ENCODE measurements around the gene MTCH2. TPM values are rescaled to one million over a fixed set of nuclear protein-coding genes. Genes with fewer than 3 reads are reported as not detected.

Gene MTCH2
- total RNA-seq, 2 donors from 2014 or later: 48.4 to 56.8 TPM

GRCh38 chr11:47626234-47626633, 16.1 kb downstream of the MTCH2 start:
- Histone ChIP-seq H3K27ac (no peak overlapping the region), H3K4me3 (no peak overlapping the region), H3K4me1 (replicated peaks) (no peaks in the 10 kb centered on the region), H3K27me3 (replicated peaks; ENCODE audit: insufficient read depth) (no peaks in the 10 kb centered on the region), H3K36me3 (peaks cover 5 to 9% of the 10 kb centered on the region in 2 donors), H3K9me3 (no peaks in the 10 kb centered on the region)
- no peak for DNase-seq (ENCODE audit: low spot score)
- WGBS: 91% methylated on average over 8 of the region's 8 CpGs
- intact Hi-C loops (cut with DNase I): no loop called here
- TF ChIP-seq POLR2A (IDR thresholded peaks at IDR 0.05) (no peak), POLR2AphosphoS5 (IDR thresholded peaks at IDR 0.05) (no peak)
- TF ChIP-seq, protein P1, sequence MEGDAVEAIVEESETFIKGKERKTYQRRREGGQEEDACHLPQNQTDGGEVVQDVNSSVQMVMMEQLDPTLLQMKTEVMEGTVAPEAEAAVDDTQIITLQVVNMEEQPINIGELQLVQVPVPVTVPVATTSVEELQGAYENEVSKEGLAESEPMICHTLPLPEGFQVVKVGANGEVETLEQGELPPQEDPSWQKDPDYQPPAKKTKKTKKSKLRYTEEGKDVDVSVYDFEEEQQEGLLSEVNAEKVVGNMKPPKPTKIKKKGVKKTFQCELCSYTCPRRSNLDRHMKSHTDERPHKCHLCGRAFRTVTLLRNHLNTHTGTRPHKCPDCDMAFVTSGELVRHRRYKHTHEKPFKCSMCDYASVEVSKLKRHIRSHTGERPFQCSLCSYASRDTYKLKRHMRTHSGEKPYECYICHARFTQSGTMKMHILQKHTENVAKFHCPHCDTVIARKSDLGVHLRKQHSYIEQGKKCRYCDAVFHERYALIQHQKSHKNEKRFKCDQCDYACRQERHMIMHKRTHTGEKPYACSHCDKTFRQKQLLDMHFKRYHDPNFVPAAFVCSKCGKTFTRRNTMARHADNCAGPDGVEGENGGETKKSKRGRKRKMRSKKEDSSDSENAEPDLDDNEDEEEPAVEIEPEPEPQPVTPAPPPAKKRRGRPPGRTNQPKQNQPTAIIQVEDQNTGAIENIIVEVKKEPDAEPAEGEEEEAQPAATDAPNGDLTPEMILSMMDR (IDR thresholded peaks at IDR 0.05): no peak

DNA sequence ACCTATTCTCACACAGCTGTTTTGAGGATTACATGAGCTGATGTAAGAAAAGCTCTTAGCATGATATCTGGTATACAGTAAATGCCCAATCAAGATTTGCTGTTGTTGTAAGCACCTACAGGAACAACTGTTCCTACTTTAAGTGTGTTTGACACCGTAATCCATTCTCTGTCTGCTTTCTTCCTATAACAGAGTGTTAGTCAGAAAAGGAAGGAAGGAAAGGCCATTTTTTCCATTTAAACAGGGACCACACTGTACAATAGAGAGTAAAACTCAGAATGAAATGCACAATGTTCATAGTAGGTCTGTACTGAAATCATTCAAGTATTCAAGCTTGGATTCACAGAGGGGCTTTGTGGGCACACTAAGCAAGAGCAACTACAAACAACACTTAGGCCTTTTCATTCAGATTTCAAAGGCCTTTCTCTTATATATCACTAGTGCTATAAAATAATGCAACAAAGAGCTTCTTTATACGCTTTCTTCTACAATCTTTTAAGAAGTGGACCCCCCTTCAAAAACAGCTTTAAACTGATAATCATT, 21.5 kb downstream of the MTCH2 start:
- Histone ChIP-seq H3K4me1 (replicated peaks) (no peaks in the 10 kb centered on the region), H3K27ac (no peak overlapping the region), H3K4me3 (no peak overlapping the region), H3K36me3 (peaks cover 0 to 9% of the 10 kb centered on the region in 2 donors), H3K27me3 (replicated peaks; ENCODE audit: insufficient read depth) (no peaks in the 10 kb centered on the region), H3K9me3 (no peaks in the 10 kb centered on the region)
- WGBS: 90% methylated on average over 2 of the region's 2 CpGs
- TF ChIP-seq, protein P1 (IDR thresholded peaks at IDR 0.05): no peak
- TF ChIP-seq POLR2AphosphoS5 (IDR thresholded peaks at IDR 0.05) (no peak), POLR2A (IDR thresholded peaks at IDR 0.05) (no peak)
- intact Hi-C loops (cut with DNase I): no loop called here
- no peak for DNase-seq (ENCODE audit: low spot score)

GRCh38 chr11:47617417-47617809, 24.9 kb downstream of the MTCH2 start:
- Histone ChIP-seq H3K9me3 (no peaks in the 10 kb centered on the region), H3K36me3 (no peaks in the 10 kb centered on the region), H3K27me3 (replicated peaks; ENCODE audit: insufficient read depth) (no peaks in the 10 kb centered on the region), H3K4me1 (replicated peaks) (no peaks in the 10 kb centered on the region), H3K27ac (no peak overlapping the region), H3K4me3 (no peak overlapping the region)
- WGBS: 38% methylated on average over 3 of the region's 3 CpGs
- TF ChIP-seq, protein P1 (IDR thresholded peaks at IDR 0.05): no peak
- no peak for TF ChIP-seq POLR2A (IDR thresholded peaks at IDR 0.05)
- TF ChIP-seq POLR2AphosphoS5 (IDR thresholded peaks at IDR 0.05): no peak
- intact Hi-C loops (cut with DNase I): no loop called here
- DNase-seq (ENCODE audit: low spot score): no peak

- intact Hi-C loops (cut with DNase I): no loop called here
- TF ChIP-seq, protein P1 (IDR thresholded peaks at IDR 0.05): peak in 2 of 4 experiments; percentile 41 to 45
- TF ChIP-seq POLR2AphosphoS5 (IDR thresholded peaks at IDR 0.05) (no peak), POLR2A (IDR thresholded peaks at IDR 0.05) (no peak)
- H3K36me3 ChIP-seq: no peaks in the 10 kb centered on the region
- no peaks in the 10 kb centered on the region for H3K27me3 ChIP-seq (replicated peaks; ENCODE audit: insufficient read depth)
- 84% methylated on average over 10 of the region's 10 CpGs for WGBS
- no peak for DNase-seq (ENCODE audit: low spot score)
- H3K4me1 ChIP-seq (replicated peaks): no peaks in the 10 kb centered on the region
- H3K27ac ChIP-seq: no peak overlapping the region
- H3K4me3 ChIP-seq: no peak overlapping the region
- no peaks in the 10 kb centered on the region for H3K9me3 ChIP-seq
Measured at GRCh38 chr11:47616726-47617416, 25.5 kb downstream of the MTCH2 start.

GRCh38 chr11:47615249-47615648, 27.1 kb downstream of the MTCH2 start:
- DNase-seq (ENCODE audit: low spot score): no peak
- H3K4me1 ChIP-seq (replicated peaks): no peaks in the 10 kb centered on the region
- H3K36me3 ChIP-seq: no peaks in the 10 kb centered on the region
- TF ChIP-seq, protein P1 (IDR thresholded peaks at IDR 0.05): no peak
- no peak for TF ChIP-seq POLR2AphosphoS5 (IDR thresholded peaks at IDR 0.05)
- TF ChIP-seq POLR2A (IDR thresholded peaks at IDR 0.05): no peak
- no peak overlapping the region for H3K4me3 ChIP-seq
- no peak overlapping the region for H3K27ac ChIP-seq
- intact Hi-C loops (cut with DNase I): no loop called here
- H3K9me3 ChIP-seq: no peaks in the 10 kb centered on the region
- H3K27me3 ChIP-seq (replicated peaks; ENCODE audit: insufficient read depth): no peaks in the 10 kb centered on the region
